IMR-90 (cell line): ENCODE measurements around the gene NRSN1. TPM values are rescaled to one million over a fixed set of nuclear protein-coding genes. Genes with fewer than 3 reads are reported as not detected.

ENCODE experiments used
- ATAC-seq: fragments of 200-7000 bp; cut with Tn5 transposase; 2 replicates; pipeline ENCODE4 v1.9.1; 2020; ENCODE audit warnings: low read depth, mild to moderate bottlenecking, moderate library complexity
- BruUV-seq: library from RNA; stranded (reverse); fragments of 400-500 nt; replicated peaks from 2 replicates; lab custom pipeline; 2021; lab: Mats Ljungman, UMichigan
- CTCF ChIA-PET: fragments of 300-600 bp; formaldehyde crosslinking; extraction: SDS; loops from one replicate; lab custom pipeline; 2021; ENCODE audit warnings: antibody characterized with exemption; lab: Yijun Ruan, JAX
- POLR2A ChIA-PET: fragments of 300-600 bp; sonication (Branson Sonifier 250); formaldehyde crosslinking; loops from one replicate; lab custom pipeline; 2022; ENCODE audit warnings: antibody characterized with exemption; ENCODE audit not compliant: unreplicated experiment; lab: Charles Lee
- DNase-seq: peaks from one replicate; pipeline ENCODE4 v3.0.0; 2013
- H2AFZ ChIP-seq: replicated peaks from 2 replicates; pipeline ENCODE3; 2013; ENCODE audit warnings: low read length, mild to moderate bottlenecking; ENCODE audit not compliant: poor library complexity
- H2AK5ac ChIP-seq: 2 replicates; pipeline ENCODE4 v1.6.1; 2013; ENCODE audit warnings: low read depth, low read length, inconsistent platforms
- H2AK9ac ChIP-seq: replicated peaks from 2 replicates; pipeline ENCODE3; 2013; ENCODE audit warnings: mild to moderate bottlenecking, low read depth, low read length, moderate library complexity; ENCODE audit not compliant: poor library complexity
- H2BK120ac ChIP-seq: 2 replicates; pipeline ENCODE4 v1.6.1; 2013; ENCODE audit warnings: low read depth, low read length, inconsistent platforms
- H2BK15ac ChIP-seq: 3 replicates; pipeline ENCODE4 v1.6.1; 2013; ENCODE audit warnings: low read depth, low read length, inconsistent platforms
- H2BK20ac ChIP-seq: 2 replicates; pipeline ENCODE4 v1.6.1; 2013; ENCODE audit warnings: low read depth, mild to moderate bottlenecking, inconsistent platforms, low read length, moderate library complexity
- H2BK5ac ChIP-seq: 2 replicates; pipeline ENCODE4 v1.6.1; 2013; ENCODE audit warnings: mild to moderate bottlenecking, low read depth, low read length, inconsistent platforms; ENCODE audit not compliant: poor library complexity, severe bottlenecking
- H3K14ac ChIP-seq: replicated peaks from 2 replicates; pipeline ENCODE4 v1.6.1; 2013; ENCODE audit warnings: low read depth, low read length, inconsistent platforms
- H3K18ac ChIP-seq: 2 replicates; pipeline ENCODE4 v1.6.1; 2013; ENCODE audit warnings: low read depth, low read length, control low read depth
- H3K23ac ChIP-seq: 2 replicates; pipeline ENCODE4 v1.6.1; 2013; ENCODE audit warnings: low read depth, low read length, inconsistent platforms
- H3K27ac ChIP-seq: 2 replicates; pipeline ENCODE4 v1.5.1; 2013; ENCODE audit warnings: mild to moderate bottlenecking, control low read depth, low read length; ENCODE audit not compliant: insufficient read depth
- H3K27me3 ChIP-seq: 2 replicates; pipeline ENCODE4 v1.6.1; 2013; ENCODE audit warnings: low read length; ENCODE audit not compliant: control insufficient read depth, insufficient read depth
- H3K36me3 ChIP-seq: 2 replicates; pipeline ENCODE4 v1.6.1; 2013; ENCODE audit warnings: low read length, mixed read lengths; ENCODE audit not compliant: control insufficient read depth, insufficient read depth
- H3K4ac ChIP-seq: 2 replicates; pipeline ENCODE4 v1.6.1; 2013; ENCODE audit warnings: low read depth, low read length, inconsistent platforms
- H3K4me1 ChIP-seq: 2 replicates; pipeline ENCODE4 v1.6.1; 2013; ENCODE audit warnings: low read length, mixed read lengths; ENCODE audit not compliant: control insufficient read depth, insufficient read depth
- H3K4me2 ChIP-seq: 2 replicates; pipeline ENCODE4 v1.6.1; 2013; ENCODE audit warnings: low read depth, mild to moderate bottlenecking, control low read depth, low read length, moderate library complexity
- H3K4me3 ChIP-seq: 2 replicates; pipeline ENCODE4 v1.5.1; 2013; ENCODE audit warnings: low read depth, mild to moderate bottlenecking, control low read depth, low read length, moderate library complexity; ENCODE audit not compliant: insufficient read depth
- H3K56ac ChIP-seq: 2 replicates; pipeline ENCODE4 v1.6.1; 2013; ENCODE audit warnings: low read length, inconsistent platforms; ENCODE audit not compliant: insufficient read depth; ENCODE audit errors: extremely low read depth
- H3K79me1 ChIP-seq, 2 experiments: 2 replicates each; pipeline ENCODE4 v1.6.1; 2013; ENCODE audit warnings: low read length in 2 of 2, inconsistent platforms in 1 of 2, low read depth in 1 of 2
- H3K9ac ChIP-seq: 2 replicates; pipeline ENCODE4 v1.6.1; 2013; ENCODE audit warnings: low read depth, low read length, control low read depth
- H3K9me1 ChIP-seq: 2 replicates; pipeline ENCODE4 v1.6.1; 2013; ENCODE audit warnings: low read length, inconsistent platforms; ENCODE audit not compliant: insufficient read depth
- H3K9me3 ChIP-seq: 2 replicates; pipeline ENCODE4 v1.6.1; 2013; ENCODE audit warnings: low read length; ENCODE audit not compliant: control insufficient read depth, insufficient read depth
- H4K20me1 ChIP-seq: 2 replicates; pipeline ENCODE4 v1.6.1; 2013; ENCODE audit warnings: low read length, inconsistent platforms; ENCODE audit not compliant: insufficient read depth
- H4K5ac ChIP-seq: 2 replicates; pipeline ENCODE4 v1.6.1; 2013; ENCODE audit warnings: mild to moderate bottlenecking, low read depth, low read length, control low read depth
- H4K8ac ChIP-seq, 2 experiments: 2 replicates each; pipeline ENCODE4 v1.6.1; 2013; ENCODE audit warnings: low read depth in 2 of 2, low read length in 2 of 2, control low read depth in 1 of 2, inconsistent platforms in 1 of 2
- H4K91ac ChIP-seq: 2 replicates; pipeline ENCODE4 v1.6.1; 2013; ENCODE audit warnings: low read depth, low read length, inconsistent platforms; ENCODE audit not compliant: insufficient read depth
- NFE2L2 ChIP-seq: fragments of 150-350 bp; IDR thresholded peaks from 2 replicates; pipeline ENCODE4 v1.6.1; 2016; ENCODE audit warnings: low read depth, mild to moderate bottlenecking, low read length
- SMC3 ChIP-seq: fragments of 150-350 bp; IDR thresholded peaks from 2 replicates; pipeline ENCODE4 v1.6.1; 2016; ENCODE audit warnings: low read depth, mild to moderate bottlenecking, antibody characterized with exemption, low read length, moderate library complexity
- WGBS, 2 experiments: methylation state at CpG; one replicate each; pipeline versions ENCODE4 v1.1.5 to v1.1.7; 2013; ENCODE audit warnings: missing lambda C conversion rate in 2 of 2; ENCODE audit not compliant: insufficient read length in 1 of 2; ENCODE audit errors: extremely low coverage in 2 of 2; 5-methylcytosine and 5-hydroxymethylcytosine counted together
- dilution Hi-C: fragments of 300-500 bp; cut with HindIII; formaldehyde crosslinking; loops from one replicate; pipeline ENCODE4 v1.14.3; 2018; ENCODE audit warnings: low sequenced_read_pairs; ENCODE audit not compliant: unreplicated experiment
- in situ Hi-C: fragments of 300-500 bp; cut with MboI; formaldehyde crosslinking; loops from 3 replicates; pipeline ENCODE4 v1.14.3; 2019; ENCODE audit warnings: low sequenced_read_pairs, inconsistent platforms, mixed read lengths
- intact Hi-C: fragments of 100-400 bp; cut with micrococcal nuclease; formaldehyde crosslinking; loops from 2 replicates; pipeline ENCODE4 v1.10.0; 2022
- polyA plus RNA-seq, 3 experiments: library from polyadenylated mRNA; depleted of rRNA; stranded (reverse); fragments of >200 nt; gene quantifications; 2 replicates each; pipeline ENCODE4 v1.2.3, GENCODE V29; 2012; ENCODE audit warnings: low replicate concordance in 1 of 3
- total RNA-seq: library from RNA; depleted of rRNA; stranded (reverse); fragments of >200 nt; gene quantifications from 2 replicates; pipeline ENCODE4 v1.2.3, GENCODE V29; 2012
- TF ChIP-seq, protein P1 (sequence below): conservative IDR thresholded peaks from 2 replicates; pipeline ENCODE4 v1.5.1; 2012; ENCODE audit warnings: mild to moderate bottlenecking, low read depth, low read length, improper control_type of control experiment
- TF ChIP-seq, protein P2 (sequence below): fragments of 150-350 bp; IDR thresholded peaks from 2 replicates; pipeline ENCODE4 v1.6.1; 2017; ENCODE audit warnings: mild to moderate bottlenecking, antibody characterized with exemption, low read length, low read depth

NRSN1 gene
- total and polyA plus RNA-seq, 2 of the 4 experiments (the other 2 are of a cell fraction) = not detected

DNA sequence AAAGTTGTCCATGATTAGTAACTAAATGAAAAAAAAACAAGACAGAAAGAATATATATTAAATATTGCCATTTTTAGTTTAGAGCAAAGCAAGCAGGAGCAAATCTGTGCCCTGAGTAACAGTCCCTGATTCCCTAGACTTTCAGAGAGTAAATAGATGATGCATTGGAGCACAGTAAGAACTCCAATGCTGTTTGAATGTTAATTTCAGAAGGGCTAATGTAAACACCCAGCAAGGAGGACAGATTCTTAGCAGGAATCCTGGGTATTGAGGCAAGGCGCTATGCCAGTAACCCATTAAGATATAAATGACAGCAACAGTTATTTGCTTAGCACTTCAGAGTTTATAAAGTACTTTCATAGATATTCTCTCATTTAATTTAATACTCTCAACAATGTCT, 15.6 kb upstream of the NRSN1 start:
- DNase-seq = no peak
- no peaks in the 10 kb centered on the region for H3K79me1 ChIP-seq
- ChIA-PET CTCF (no interaction called here), POLR2A (no interaction called here)
- dilution Hi-C loops (no loop called here), intact Hi-C loops (no loop called here), in situ Hi-C loops (no loop called here)
- no peak overlapping the region for H2BK15ac ChIP-seq
- H3K4me2 ChIP-seq = no peak overlapping the region
- ATAC-seq = no peak
- H4K8ac ChIP-seq = no peak overlapping the region
- no peaks in the 10 kb centered on the region for H4K20me1 ChIP-seq
- BruUV-seq = no TSS peak
- no peak overlapping the region for H2BK120ac ChIP-seq
- H3K23ac ChIP-seq = no peak overlapping the region
- H3K36me3 ChIP-seq = no peaks in the 10 kb centered on the region
- H3K14ac ChIP-seq = no peak overlapping the region
- no peak overlapping the region for H2BK20ac ChIP-seq
- H2AFZ ChIP-seq = no peak overlapping the region
- no peak overlapping the region for H2AK5ac ChIP-seq
- no peak overlapping the region for H2BK5ac ChIP-seq
- H3K4me3 ChIP-seq = no peak overlapping the region
- no peaks in the 10 kb centered on the region for H3K9me1 ChIP-seq
- H3K9ac ChIP-seq = no peak overlapping the region
- H4K5ac ChIP-seq = no peak overlapping the region
- no peaks in the 10 kb centered on the region for H3K27me3 ChIP-seq
- TF ChIP-seq, protein P1, sequence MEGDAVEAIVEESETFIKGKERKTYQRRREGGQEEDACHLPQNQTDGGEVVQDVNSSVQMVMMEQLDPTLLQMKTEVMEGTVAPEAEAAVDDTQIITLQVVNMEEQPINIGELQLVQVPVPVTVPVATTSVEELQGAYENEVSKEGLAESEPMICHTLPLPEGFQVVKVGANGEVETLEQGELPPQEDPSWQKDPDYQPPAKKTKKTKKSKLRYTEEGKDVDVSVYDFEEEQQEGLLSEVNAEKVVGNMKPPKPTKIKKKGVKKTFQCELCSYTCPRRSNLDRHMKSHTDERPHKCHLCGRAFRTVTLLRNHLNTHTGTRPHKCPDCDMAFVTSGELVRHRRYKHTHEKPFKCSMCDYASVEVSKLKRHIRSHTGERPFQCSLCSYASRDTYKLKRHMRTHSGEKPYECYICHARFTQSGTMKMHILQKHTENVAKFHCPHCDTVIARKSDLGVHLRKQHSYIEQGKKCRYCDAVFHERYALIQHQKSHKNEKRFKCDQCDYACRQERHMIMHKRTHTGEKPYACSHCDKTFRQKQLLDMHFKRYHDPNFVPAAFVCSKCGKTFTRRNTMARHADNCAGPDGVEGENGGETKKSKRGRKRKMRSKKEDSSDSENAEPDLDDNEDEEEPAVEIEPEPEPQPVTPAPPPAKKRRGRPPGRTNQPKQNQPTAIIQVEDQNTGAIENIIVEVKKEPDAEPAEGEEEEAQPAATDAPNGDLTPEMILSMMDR = no peak
- TF ChIP-seq SMC3 = no peak
- TF ChIP-seq NFE2L2 = no peak
- TF ChIP-seq, protein P2, sequence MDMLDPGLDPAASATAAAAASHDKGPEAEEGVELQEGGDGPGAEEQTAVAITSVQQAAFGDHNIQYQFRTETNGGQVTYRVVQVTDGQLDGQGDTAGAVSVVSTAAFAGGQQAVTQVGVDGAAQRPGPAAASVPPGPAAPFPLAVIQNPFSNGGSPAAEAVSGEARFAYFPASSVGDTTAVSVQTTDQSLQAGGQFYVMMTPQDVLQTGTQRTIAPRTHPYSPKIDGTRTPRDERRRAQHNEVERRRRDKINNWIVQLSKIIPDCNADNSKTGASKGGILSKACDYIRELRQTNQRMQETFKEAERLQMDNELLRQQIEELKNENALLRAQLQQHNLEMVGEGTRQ = no peak
- H2AK9ac ChIP-seq = no peak overlapping the region
- H3K56ac ChIP-seq = no peak overlapping the region
- no peaks in the 10 kb centered on the region for H3K4me1 ChIP-seq
- H3K27ac ChIP-seq = no peak overlapping the region
- H3K9me3 ChIP-seq = peaks cover 24% of the 10 kb centered on the region
- no CpG with 5 or more reads among the region's 1 CpG for WGBS, 2 experiments
- H4K91ac ChIP-seq = no peak overlapping the region
- no peak overlapping the region for H3K4ac ChIP-seq
- no peak overlapping the region for H3K18ac ChIP-seq
